Activated CD4-positive, CD25-positive, alpha-beta regulatory T cell treated with anti-CD3 and anti-CD28 coated beads, Interleukin-2, amount 50 U/mL, for 16 hours (primary cell): ENCODE data around the gene FRMD4B.
A peak's percentile ranks its signal among the peaks of the same experiment; 100 is the strongest.

Experiments
- DNase-seq: peaks from one replicate; pipeline ENCODE4 v3.0.0-alpha.2; 2020; ENCODE audit warnings: low read depth, low spot score

The FRMD4B gene

GRCh38 chr3:69385723-69386555 lies at the start of gene FRMD4B:
TSS of gene FRMD4B (minus strand) at chr3:69386088. CDS start at chr3:69385989, 99 bp downstream.
- DNase-seq, result no peak

DNA sequence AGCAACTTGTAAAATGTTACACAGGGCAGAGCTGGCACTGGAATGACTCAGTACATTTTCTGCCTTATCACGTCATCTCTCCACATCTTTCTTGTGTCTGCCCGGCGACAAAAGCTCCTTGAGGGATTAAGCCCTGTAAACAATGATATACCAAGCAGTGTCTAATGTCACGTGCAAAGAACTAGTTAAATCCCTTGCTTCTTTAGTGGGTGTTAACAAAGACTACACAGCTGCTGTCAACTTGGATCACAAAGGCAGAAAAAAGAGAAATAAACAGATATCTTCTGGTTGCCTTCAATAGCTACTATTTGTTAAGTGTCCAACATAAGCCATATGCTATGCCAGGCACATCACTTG lies 48.1 kb upstream of the FRMD4B start:
- no peak for DNase-seq

- DNase-seq, result no peak
Observed at GRCh38 chr3:69433121-69433968, 47.5 kb upstream of the FRMD4B start.

DNA sequence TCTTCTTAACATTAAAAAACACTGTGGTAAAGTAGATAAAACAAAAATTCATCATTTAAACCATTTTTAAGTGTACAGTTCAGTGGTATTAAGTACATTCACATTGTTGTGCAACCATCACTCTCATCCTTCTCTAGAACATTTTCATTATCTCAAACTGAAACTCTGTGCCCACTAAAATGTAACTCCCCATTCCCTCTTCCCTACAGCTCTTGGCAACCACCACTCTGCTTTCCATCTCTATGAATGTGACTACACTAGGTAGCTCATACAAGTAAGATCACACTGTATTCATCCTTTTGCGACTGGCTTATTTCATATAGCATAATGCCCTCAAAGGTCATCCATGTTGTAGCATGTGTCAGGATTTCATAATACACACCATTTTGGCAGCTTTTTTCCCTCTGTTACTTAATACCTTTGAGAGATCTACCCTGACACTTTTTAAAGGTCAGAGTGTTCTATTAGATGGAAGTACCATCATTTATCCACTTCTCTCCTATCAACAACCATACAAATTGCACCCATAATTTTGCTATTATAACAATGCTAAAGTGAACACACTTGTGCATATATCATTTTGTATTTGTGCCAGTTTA lies 42.9 kb upstream of the FRMD4B start:
- DNase-seq, result no peak

DNA sequence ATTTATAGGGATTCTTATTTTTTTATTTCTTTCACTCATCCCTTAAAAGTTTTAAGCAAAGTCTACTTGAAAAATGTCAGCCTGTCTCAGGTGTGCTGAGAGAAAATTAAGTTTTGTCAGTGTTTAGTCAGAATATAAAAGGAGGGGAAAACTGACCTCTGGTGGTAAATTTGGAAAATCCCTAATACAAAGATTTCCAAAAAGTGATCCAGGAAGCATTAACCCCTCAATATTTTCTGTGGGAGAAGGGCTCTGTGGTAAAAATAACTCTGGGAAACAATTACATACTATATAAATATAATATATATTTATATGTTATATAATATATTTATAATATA lies 41.0 kb upstream of the FRMD4B start:
- DNase-seq, result no peak

GRCh38 chr3:69426291-69426966 lies 40.5 kb upstream of the FRMD4B start:
- no peak for DNase-seq

- DNase-seq, result no peak
Observed at GRCh38 chr3:69425249-69425648, 39.4 kb upstream of the FRMD4B start.

- DNase-seq, result no peak
Observed at GRCh38 chr3:69423463-69424155, 37.7 kb upstream of the FRMD4B start.

- no peak for DNase-seq
Observed at GRCh38 chr3:69422751-69423150, 36.9 kb upstream of the FRMD4B start.

DNA sequence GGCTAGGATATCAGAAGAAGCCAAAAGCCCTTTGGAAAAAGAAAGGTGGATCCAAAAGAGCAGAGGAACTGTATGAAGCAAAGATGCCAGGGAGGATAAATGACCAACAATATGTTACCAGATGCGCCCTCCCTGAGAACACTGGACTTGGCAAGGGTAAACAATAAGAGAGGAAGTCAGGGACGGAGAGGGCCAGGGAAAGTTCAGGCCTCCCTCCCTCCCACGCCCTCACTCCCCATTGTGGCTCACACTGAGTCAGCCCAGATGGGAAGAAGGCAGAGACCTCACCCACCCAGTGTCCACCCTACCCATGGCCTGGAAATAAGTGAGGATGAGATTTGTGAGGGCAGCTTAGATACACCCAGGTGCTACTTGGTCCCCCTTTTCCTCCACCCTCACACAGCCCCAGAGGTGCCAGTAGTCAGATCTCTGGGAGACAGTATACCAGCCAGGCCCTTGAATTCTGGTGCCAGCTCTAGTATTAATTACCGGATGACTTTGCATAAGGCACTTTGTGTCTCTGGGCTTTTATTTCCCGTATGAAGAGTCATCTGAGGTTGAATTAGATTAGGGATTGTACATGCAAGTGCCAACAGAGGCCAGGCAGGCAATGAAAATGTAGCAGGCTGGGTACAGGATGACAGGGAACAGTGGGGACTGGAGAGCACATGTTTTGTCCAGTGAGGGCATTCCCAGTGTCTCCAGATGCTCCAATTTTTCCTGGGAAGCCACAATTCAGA lies 35.1 kb upstream of the FRMD4B start:
- DNase-seq, result no peak

DNA sequence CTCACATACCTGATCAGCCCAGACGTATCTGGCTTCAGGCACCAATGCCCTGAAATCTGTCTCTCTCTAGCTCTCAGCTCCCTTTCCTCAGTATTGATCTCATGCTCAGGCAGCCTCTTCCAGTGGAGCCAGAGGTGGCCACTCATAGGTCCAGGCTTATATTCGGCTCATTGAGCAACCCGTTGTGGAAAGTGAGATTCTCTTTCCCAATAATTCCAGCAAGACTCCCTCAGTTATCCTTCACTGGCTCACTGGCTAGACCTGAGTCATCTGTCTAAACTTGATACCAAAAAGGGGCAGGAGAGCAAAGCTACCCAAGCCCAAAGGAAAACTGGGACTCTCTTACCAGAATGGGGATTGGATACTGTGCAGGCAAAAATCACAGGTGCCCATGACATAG lies 33.4 kb upstream of the FRMD4B start:
- DNase-seq, result no peak

GRCh38 chr3:69417541-69418078 lies 31.7 kb upstream of the FRMD4B start:
- DNase-seq, result no peak

DNA sequence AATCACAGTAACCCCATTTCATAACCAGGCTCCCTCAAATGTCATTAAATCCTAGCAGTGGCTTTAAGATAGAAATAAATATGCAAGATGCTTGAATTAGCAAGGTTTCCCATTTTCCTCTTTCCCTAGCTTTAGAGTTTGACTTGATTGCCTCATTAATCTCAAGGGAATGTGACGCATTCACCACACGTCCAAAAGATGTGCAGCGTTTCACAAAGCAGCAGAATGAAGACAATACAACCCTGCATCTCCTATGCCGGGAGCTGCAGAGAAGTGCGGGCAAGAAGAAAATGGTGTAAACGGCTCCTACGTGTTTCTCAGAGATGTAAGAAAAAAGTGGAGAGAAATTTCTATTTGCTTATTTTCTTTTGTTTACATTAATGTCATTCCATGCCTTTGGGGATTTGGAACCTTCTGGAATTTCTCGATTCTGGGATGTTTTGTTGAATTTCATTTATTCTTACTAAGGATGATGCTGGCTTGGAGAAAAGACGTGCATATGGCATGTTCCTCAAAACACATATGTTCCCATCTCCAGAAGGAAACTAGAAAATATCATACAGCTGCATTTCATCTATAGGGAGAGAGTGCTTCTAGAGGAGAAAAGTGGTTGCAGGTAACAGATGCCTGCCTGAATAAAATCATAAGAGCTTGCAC lies 27.8 kb upstream of the FRMD4B start:
- no peak for DNase-seq

- DNase-seq, result no peak
Observed at GRCh38 chr3:69411346-69411745, 25.5 kb upstream of the FRMD4B start.

GRCh38 chr3:69410301-69410700 lies 24.4 kb upstream of the FRMD4B start:
- peak; percentile 47 for DNase-seq

DNA sequence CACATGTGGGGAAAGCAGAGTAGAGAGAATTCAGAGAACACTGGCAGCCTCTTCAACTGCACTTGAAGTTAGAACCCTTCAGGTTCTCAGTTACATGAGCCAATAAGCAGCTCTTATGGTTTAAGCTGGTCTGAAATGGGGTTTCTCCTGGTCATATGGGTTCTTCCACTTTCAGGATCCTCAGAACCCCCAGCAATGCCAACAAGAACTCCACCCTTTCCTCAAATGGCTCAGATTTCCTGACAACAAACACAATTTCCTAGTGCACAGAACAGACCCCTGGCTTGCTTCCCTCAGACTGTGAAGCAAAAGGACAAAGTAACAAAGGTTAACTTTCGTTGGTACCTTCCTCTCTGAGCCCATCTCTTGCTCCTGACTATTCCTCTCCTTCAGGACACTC lies 23.9 kb upstream of the FRMD4B start:
- DNase-seq, result no peak

DNA sequence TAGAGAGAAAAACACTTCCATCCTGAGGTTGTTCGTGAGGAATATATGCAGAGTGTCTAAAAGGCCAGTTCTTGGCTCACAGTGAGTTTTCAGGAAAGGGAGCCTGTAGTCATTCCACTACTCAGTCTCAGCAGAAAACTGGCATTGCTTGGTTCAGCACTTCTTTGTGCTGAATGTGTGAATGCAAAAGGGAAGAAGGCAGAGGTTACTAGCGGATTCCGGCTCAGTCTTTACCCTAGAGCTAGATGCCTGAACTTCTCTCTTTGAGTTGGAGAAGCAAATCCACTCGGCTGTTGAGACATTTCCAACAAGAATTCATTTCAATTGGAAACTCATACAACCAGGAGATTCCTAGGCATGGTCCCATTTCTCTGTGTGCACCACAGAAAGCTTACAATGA lies 23.1 kb upstream of the FRMD4B start:
- no peak for DNase-seq

GRCh38 chr3:69408542-69408941 lies 22.7 kb upstream of the FRMD4B start:
- no peak for DNase-seq

DNA sequence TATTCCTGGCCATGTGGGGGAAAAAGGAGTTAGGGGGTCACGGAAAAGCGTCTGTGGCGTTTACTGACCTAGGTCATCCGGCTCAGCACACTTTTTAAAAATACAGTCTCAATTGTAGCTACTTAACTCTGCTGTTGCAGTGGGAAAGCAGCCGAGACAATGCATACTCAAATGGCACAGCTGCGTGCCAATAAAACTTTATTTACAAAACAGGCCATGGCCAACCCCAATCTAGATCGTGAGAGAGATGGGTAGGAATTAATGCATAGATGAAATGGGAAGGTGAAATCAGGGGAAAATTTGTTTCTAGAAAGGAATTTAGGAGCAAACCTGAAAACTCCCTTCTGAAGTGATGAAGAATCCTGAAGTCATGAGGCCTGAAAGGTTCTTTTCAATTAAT lies 22.0 kb upstream of the FRMD4B start:
- DNase-seq, result no peak

GRCh38 chr3:69406163-69406562 lies 20.3 kb upstream of the FRMD4B start:
- DNase-seq, result no peak
